K562 (cell line): ENCODE data around the gene TAF3. TPM values are rescaled to one million over a fixed set of nuclear protein-coding genes. Genes with fewer than 3 reads are reported as not detected.

Experiments used
- ATAC-seq: fragments of 200-7000 bp; cut with Tn5 transposase; 3 replicates; pipeline ENCODE4 v1.9.1; 2020; ENCODE audit warnings: moderate library complexity
- BruUV-seq: library from RNA; stranded (reverse); fragments of 400-500 nt; replicated peaks from 2 replicates; lab custom pipeline; 2021; lab: Mats Ljungman, UMichigan
- CTCF ChIA-PET: fragments of 300-600 bp; formaldehyde crosslinking; extraction: SDS; loops from one replicate; lab custom pipeline; 2021; ENCODE audit warnings: low intra/inter-chr PET ratio; lab: Yijun Ruan, JAX
- POLR2A ChIA-PET: fragments of 300-600, 350-650 bp; sonication (Branson Sonifier 250); formaldehyde crosslinking; extraction: SDS; loops from one replicate; lab custom pipeline; 2021; ENCODE audit warnings: antibody characterized with exemption, inconsistent platforms; lab: Yijun Ruan, JAX
- DNase-seq, 4 experiments: peaks; one replicate each; pipeline versions ENCODE4 v3.0.0 to v3.0.0-alpha.2; 2011 to 2018; ENCODE audit warnings: low spot score in 3 of 4, mixed read lengths in 3 of 4; ENCODE audit errors: extremely low read depth in 1 of 4
- FAIRE-seq: peaks from 2 replicates; lab custom pipeline; 2011; peaks lifted over from hg19 to GRCh38; lab: Jason Lieb, UNC
- H2AFZ ChIP-seq: 2 replicates; pipeline ENCODE4 v1.6.0; 2011; ENCODE audit warnings: low read depth, low read length, control low read depth, inconsistent platforms
- H3K27ac ChIP-seq: fragments of 200-600 bp; 3 replicates; pipeline ENCODE4 v1.8.0; 2011; ENCODE audit warnings: low read depth, mild to moderate bottlenecking, control low read depth, inconsistent platforms, low read length, moderate library complexity, mixed read lengths; ENCODE audit errors: extremely low read depth
- H3K27me3 ChIP-seq, 2 experiments: fragments of 300-600 bp in 1 of 2; 2 replicates in 1 of 2; 3 replicates in 1 of 2; pipeline versions ENCODE4 v1.6.0 to v1.8.0; 2011; ENCODE audit warnings: inconsistent platforms in 2 of 2, low read length in 2 of 2, mild to moderate bottlenecking in 1 of 2, mixed read lengths in 1 of 2, moderate library complexity in 1 of 2; ENCODE audit not compliant: control insufficient read depth in 2 of 2, insufficient read depth in 2 of 2
- H3K36me3 ChIP-seq: fragments of 300-600 bp; 3 replicates; pipeline ENCODE4 v1.8.0; 2011; ENCODE audit warnings: mild to moderate bottlenecking, low read length, inconsistent platforms; ENCODE audit not compliant: control insufficient read depth, insufficient read depth
- H3K4me1 ChIP-seq, 2 experiments: fragments of 200-600 bp in 1 of 2; replicated peaks in 1 of 2; 2 replicates in 1 of 2; 3 replicates in 1 of 2; pipeline versions ENCODE4 v1.5.1 to v1.8.0; 2011; ENCODE audit warnings: inconsistent platforms in 2 of 2, low read length in 2 of 2, mild to moderate bottlenecking in 1 of 2, mixed read lengths in 1 of 2, moderate library complexity in 1 of 2; ENCODE audit not compliant: control insufficient read depth in 2 of 2, insufficient read depth in 2 of 2
- H3K4me2 ChIP-seq: 2 replicates; pipeline ENCODE4 v1.6.1; 2011; ENCODE audit warnings: low read length, control low read depth, inconsistent platforms, mixed read lengths; ENCODE audit not compliant: insufficient read depth
- H3K4me3 ChIP-seq: fragments of 200-600 bp; sonication (generic), shearing (Covaris generic); 2 replicates; pipeline ENCODE4 v1.5.1; 2016; ENCODE audit warnings: control low read depth, inconsistent platforms
- H3K79me2 ChIP-seq: fragments of 200-600 bp; 3 replicates; pipeline ENCODE4 v1.8.0; 2011; ENCODE audit warnings: low read length, inconsistent platforms; ENCODE audit not compliant: control insufficient read depth, insufficient read depth
- H3K9ac ChIP-seq, 2 experiments: 2 replicates each; pipeline versions ENCODE4 v1.6.0 to v1.6.1; 2011; ENCODE audit warnings: low read depth in 2 of 2, low read length in 2 of 2, control low read depth in 1 of 2, inconsistent platforms in 1 of 2, mild to moderate bottlenecking in 1 of 2, mixed read lengths in 1 of 2; ENCODE audit not compliant: insufficient read depth in 1 of 2
- H3K9me1 ChIP-seq: one replicate; pipeline ENCODE4 v1.6.0; 2011; ENCODE audit warnings: inconsistent platforms, mild to moderate bottlenecking, low read length, moderate library complexity; ENCODE audit not compliant: control insufficient read depth, insufficient read depth
- H3K9me3 ChIP-seq: replicated peaks from 2 replicates; pipeline ENCODE4 v1.5.1; 2011; ENCODE audit warnings: low read depth, low read length, inconsistent platforms; ENCODE audit not compliant: control insufficient read depth, insufficient read depth
- H4K20me1 ChIP-seq: replicated peaks from 2 replicates; pipeline ENCODE4 v1.6.1; 2011; ENCODE audit warnings: low read length, inconsistent platforms, mixed read lengths; ENCODE audit not compliant: control insufficient read depth, insufficient read depth
- ELF2 ChIP-seq: fragments of 250-450 bp; sonication (Bioruptor Pico); IDR thresholded peaks from 2 replicates; pipeline ENCODE4 v1.5.0; 2021; ENCODE audit warnings: mild to moderate bottlenecking
- ETV1 ChIP-seq: fragments of 450-650 bp; conservative IDR thresholded peaks from 2 replicates; pipeline ENCODE4 v1.6.1; 2016; ENCODE audit warnings: missing genetic modification characterization, control low read depth, low read depth, missing compliant biosample characterization
- FOXK1 ChIP-seq: sonication (generic); formaldehyde crosslinking; IDR thresholded peaks from 2 replicates; pipeline ENCODE4 v1.8.0; 2022; ENCODE audit warnings: missing genetic modification reagents, mild to moderate bottlenecking, borderline replicate concordance
- U2AF1 ChIP-seq: fragments of 200-400 bp; formaldehyde crosslinking; optimal IDR thresholded peaks from 2 replicates; pipeline ENCODE3; 2017; ENCODE audit warnings: mild to moderate bottlenecking, low read depth, low read length, moderate library complexity
- ZNF316 ChIP-seq: fragments of 450-650 bp; IDR thresholded peaks from 2 replicates; pipeline ENCODE4 v1.6.1; 2016
- WGBS: fragments of 100-300 bp; shearing (Covaris generic); methylation state at CpG from one replicate; pipeline ENCODE4 v1.1.6; 2016; ENCODE audit warnings: low coverage, mixed read lengths; ENCODE audit not compliant: insufficient coverage; ENCODE audit errors: missing lambda C conversion rate; 5-methylcytosine and 5-hydroxymethylcytosine counted together
- in situ Hi-C: fragments of 300-500 bp; cut with MboI; formaldehyde crosslinking; loops from 4 replicates; pipeline ENCODE4 v1.15.0; 2018; ENCODE audit warnings: inconsistent platforms, mixed read lengths
- intact Hi-C: fragments of 100-400 bp; cut with micrococcal nuclease; formaldehyde crosslinking; loops from 2 replicates; pipeline ENCODE4 v1.14.2; 2022
- polyA plus RNA-seq, 8 experiments: library from polyadenylated mRNA; depleted of rRNA in 4 of 8; stranded (reverse) in 5 of 8; unstranded in 3 of 8; fragments of >200 nt; fragmentation: Nextera tagmentation in 2 of 8; fragmentation: Illumina TruSeq in 1 of 8; extraction: Ambion mirVana in 2 of 8; extraction: Trizol in 1 of 8; gene quantifications; 2 replicates each; pipeline versions ENCODE4 v1.2.1 to v1.2.3, GENCODE V29; 2011 to 2014; ENCODE audit warnings: inconsistent platforms in 1 of 8, missing spikeins in 1 of 8
- total RNA-seq, 7 experiments: library from RNA; depleted of rRNA in 6 of 7; stranded (reverse); fragments of >200 nt in 6 of 7; fragmentation: Illumina TruSeq in 2 of 7; extraction: Trizol in 2 of 7; gene quantifications; 2 replicates each; pipeline versions ENCODE4 v1.2.1 to v1.2.3, GENCODE V29; 2011 to 2021; ENCODE audit warnings: low replicate concordance in 1 of 7

The TAF3 gene
- total and polyA plus RNA-seq, 9 of the 15 experiments (the other 6 are each of a cell fraction or from before 2014, with no cell fraction given): 1.5 to 9.9 (median 4.1) TPM

DNA sequence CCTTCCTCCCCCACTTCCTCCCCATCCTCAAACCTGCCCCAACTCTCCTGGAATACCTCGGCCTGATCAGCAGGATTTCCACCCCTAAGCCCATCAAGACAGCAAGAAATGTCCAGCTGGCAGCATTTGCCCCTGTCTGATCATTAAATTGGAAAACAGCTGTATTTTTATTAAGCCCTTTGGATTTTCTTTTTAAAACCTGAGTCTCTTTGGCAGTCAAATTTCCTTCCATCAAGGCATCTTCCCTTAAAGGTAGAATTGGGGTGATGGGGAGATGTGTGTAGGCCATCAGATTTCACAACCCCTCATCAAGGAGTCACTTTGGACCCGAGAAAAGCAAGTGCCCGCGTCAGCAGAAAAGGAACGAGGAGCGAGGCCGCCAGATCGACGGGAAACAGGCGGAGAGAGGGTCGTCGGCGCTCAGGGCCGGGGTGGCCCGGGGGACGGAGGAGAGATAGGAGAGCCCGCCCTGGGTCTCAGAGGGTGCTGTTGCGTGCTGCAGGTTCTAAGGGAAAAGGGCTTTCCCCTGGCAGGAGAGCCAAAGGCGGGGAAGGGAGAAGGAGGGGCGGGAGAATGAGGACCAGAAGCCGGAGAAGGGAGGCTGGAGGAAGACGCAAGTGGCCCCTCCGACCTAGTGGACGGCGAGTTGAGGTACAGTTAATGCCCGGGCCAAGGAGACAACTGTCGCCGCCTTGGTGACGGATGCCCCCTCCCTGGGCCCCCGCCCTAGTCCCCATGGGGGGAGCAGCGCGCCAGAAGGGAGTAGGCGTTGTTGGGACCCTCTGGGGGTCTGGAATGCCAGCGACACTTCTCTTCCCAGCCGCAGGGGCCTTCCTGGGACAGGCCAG is 224.6 kb downstream of the TAF3 start:
- in situ Hi-C loops (no loop called here), intact Hi-C loops (no loop called here)
- ChIA-PET POLR2A (interaction anchor here (0.7 kb wide), 1 partner anchor 36 kb away, joined by 3 read pairs; no protein-coding TSS in a partner anchor), CTCF (no interaction called here)
- 11% methylated on average over 19 of the region's 35 CpGs for WGBS
- no peaks in the 10 kb centered on the region for H3K9me3 ChIP-seq
- H3K27me3 ChIP-seq: peaks cover 61 to 73% of the 10 kb centered on the region in 2 experiments
- no peak overlapping the region for H3K4me2 ChIP-seq
- no peak for DNase-seq
- H4K20me1 ChIP-seq: 0 out of 2 replicates have a peak, but pooled peaks cover 5% of the 10 kb centered on the region
- H3K27ac ChIP-seq: no peak overlapping the region
- no peak overlapping the region for H2AFZ ChIP-seq
- peaks cover 0 to 14% of the 10 kb centered on the region in 2 experiments; a peak in 2 of 5 replicates for H3K4me1 ChIP-seq
- no peak overlapping the region for H3K9ac ChIP-seq
- no peak for TF ChIP-seq ZNF316
- no peak for TF ChIP-seq ETV1 (tag)
- no peak for TF ChIP-seq FOXK1 (CRISPR knock-in tag)
- no peak for TF ChIP-seq U2AF1
- no peak for TF ChIP-seq ELF2
- TF ChIP-seq, all 486 proteins: peak for 0
- H3K36me3 ChIP-seq: no peaks in the 10 kb centered on the region
- BruUV-seq: no TSS peak
- no peaks in the 10 kb centered on the region for H3K9me1 ChIP-seq
- ATAC-seq (no peak), FAIRE-seq (no peak)
- no peak overlapping the region for H3K4me3 ChIP-seq
- H3K79me2 ChIP-seq: no peaks in the 10 kb centered on the region
